IgD-negative memory B cell (primary cell): ENCODE measurements around the gene KICS2. TPM values are rescaled to one million over a fixed set of nuclear protein-coding genes. Genes with fewer than 3 reads are reported as not detected.
A peak's percentile ranks its signal among the peaks of the same experiment; 100 is the strongest.

Experiments
- H3K27ac Mint-ChIP-seq, 3 donors: one replicate each; pipeline ENCODE4 v1.8.0; 2020 to 2022; ENCODE audit warnings: mild to moderate bottlenecking in 3 of 3, mixed read lengths in 3 of 3, moderate library complexity in 1 of 3
- H3K27me3 Mint-ChIP-seq: one replicate; pipeline ENCODE4 v1.8.0; 2021; ENCODE audit warnings: mixed read lengths
- H3K36me3 Mint-ChIP-seq: one replicate; pipeline ENCODE4 v1.8.0; 2020; ENCODE audit warnings: mild to moderate bottlenecking, mixed read lengths
- H3K4me1 Mint-ChIP-seq, 3 donors: one replicate each; pipeline ENCODE4 v1.8.0; 2020 to 2022; ENCODE audit warnings: mixed read lengths in 3 of 3, mild to moderate bottlenecking in 1 of 3
- H3K4me3 Mint-ChIP-seq, 4 donors: one replicate each; pipeline ENCODE4 v1.8.0; 2020 to 2022; ENCODE audit warnings: mild to moderate bottlenecking in 4 of 4, mixed read lengths in 4 of 4, moderate library complexity in 3 of 4
- H3K9me3 Mint-ChIP-seq, 3 donors: one replicate each; pipeline ENCODE4 v1.8.0; 2020 to 2021; ENCODE audit warnings: mixed read lengths in 3 of 3, mild to moderate bottlenecking in 1 of 3
- polyA plus RNA-seq: library from polyadenylated mRNA; unstranded; fragments of 300-500 nt; fragmentation: Illumina TruSeq; gene quantifications from one replicate; pipeline ENCODE4 v1.2.3, GENCODE V29; 2021

KICS2 gene
- polyA plus RNA-seq, 1 donor from 2014 or later, result 10.6 TPM

- Mint-ChIP-seq H3K27me3 (no peaks in the 10 kb centered on the region), H3K27ac (peak overlapping the region in 1 of 3 donors; percentile 76), H3K4me1 (peaks cover 0 to 7% (median 3%) of the 10 kb centered on the region in 3 donors), H3K36me3 (peaks cover 18% of the 10 kb centered on the region), H3K4me3 (no peak overlapping the region), H3K9me3 (no peaks in the 10 kb centered on the region)
Observed at GRCh38 chr12:64194333-64195149, 27.6 kb downstream of the KICS2 start.

- Mint-ChIP-seq H3K9me3 (no peaks in the 10 kb centered on the region), H3K4me3 (no peak overlapping the region), H3K36me3 (peaks cover 21% of the 10 kb centered on the region), H3K27ac (no peak overlapping the region), H3K27me3 (no peaks in the 10 kb centered on the region), H3K4me1 (peaks cover 0 to 7% (median 4%) of the 10 kb centered on the region in 3 donors)
Observed at GRCh38 chr12:64193931-64194330, 28.2 kb downstream of the KICS2 start.

- peak overlapping the region in 1 of 3 donors; percentile 62 for H3K27ac Mint-ChIP-seq
- peaks cover 0 to 7% (median 4%) of the 10 kb centered on the region in 3 donors for H3K4me1 Mint-ChIP-seq
- no peaks in the 10 kb centered on the region for H3K27me3 Mint-ChIP-seq
- peaks cover 21% of the 10 kb centered on the region for H3K36me3 Mint-ChIP-seq
- no peak overlapping the region for H3K4me3 Mint-ChIP-seq
- peaks cover 0 to 2% (median 0%) of the 10 kb centered on the region in 3 donors for H3K9me3 Mint-ChIP-seq
Observed at GRCh38 chr12:64192644-64193444, 29.3 kb downstream of the KICS2 start.

DNA sequence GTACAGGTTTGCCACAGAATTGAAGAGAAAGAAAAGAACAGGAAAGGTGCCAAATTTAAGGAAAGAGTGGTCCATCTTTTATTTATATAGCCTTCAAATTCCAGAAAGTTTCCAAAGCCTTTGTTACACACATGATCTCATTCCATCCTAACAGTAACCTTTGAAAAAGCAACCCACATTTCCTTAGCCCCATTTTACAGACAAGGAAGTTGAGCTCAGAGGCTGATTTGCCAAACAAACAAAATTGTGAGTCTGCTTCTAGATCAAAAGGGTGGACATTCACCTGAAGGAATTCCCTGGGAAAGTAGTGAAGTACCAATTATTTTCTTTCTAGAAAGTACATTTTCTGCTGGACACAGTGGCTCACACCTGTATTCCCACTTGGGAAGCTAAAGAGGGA, 32.0 kb downstream of the KICS2 start:
- Mint-ChIP-seq H3K9me3 (peaks cover 0 to 2% (median 0%) of the 10 kb centered on the region in 3 donors), H3K36me3 (peaks cover 21% of the 10 kb centered on the region), H3K27me3 (no peaks in the 10 kb centered on the region), H3K27ac (no peak overlapping the region), H3K4me3 (peak overlapping the region in 1 of 4 donors; percentile 13), H3K4me1 (peaks cover 0 to 8% (median 4%) of the 10 kb centered on the region in 3 donors)

DNA sequence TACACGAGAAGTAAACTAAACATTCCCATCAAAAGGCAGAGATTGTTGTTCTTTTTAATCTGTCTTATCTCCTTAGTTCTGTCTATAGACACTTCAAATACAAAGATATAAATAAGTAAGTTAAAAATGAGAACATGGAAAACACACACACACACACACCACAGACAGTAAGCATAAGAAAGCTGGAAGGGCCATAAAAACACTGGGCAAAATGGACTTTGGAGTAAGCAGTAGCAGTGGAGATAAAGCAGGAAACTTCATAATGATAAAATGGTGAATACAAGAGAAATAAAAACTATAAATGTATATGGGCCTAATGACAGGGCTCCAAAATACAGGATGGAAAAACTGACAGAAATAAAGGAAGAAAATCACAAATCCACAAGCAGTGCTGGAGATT, 32.6 kb downstream of the KICS2 start:
- Mint-ChIP-seq H3K27ac (peak overlapping the region in 1 of 3 donors; percentile 25), H3K9me3 (peaks cover 0 to 2% (median 0%) of the 10 kb centered on the region in 3 donors), H3K4me1 (peaks cover 0 to 8% (median 4%) of the 10 kb centered on the region in 3 donors), H3K4me3 (peak overlapping the region in 1 of 4 donors; percentile 60), H3K27me3 (no peaks in the 10 kb centered on the region), H3K36me3 (peaks cover 22% of the 10 kb centered on the region)

DNA sequence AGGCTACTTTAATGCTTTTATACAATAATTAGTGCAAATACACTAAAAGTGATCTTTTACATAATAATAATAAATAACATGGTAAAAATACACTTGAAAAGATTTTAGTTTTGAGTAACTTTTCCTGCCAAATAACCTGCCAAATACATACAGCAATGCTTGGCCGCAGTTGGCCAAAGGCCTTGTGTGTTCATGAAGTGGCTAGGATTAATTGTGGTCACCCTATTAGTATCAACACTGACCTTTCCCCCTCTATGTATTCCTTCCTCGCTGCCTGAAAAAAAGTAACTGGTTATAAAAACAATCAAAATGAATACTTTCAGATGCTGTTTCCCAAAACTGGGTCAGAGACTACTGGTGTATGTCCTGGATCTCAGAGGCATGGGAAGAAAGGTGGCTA, 34.3 kb downstream of the KICS2 start:
- Mint-ChIP-seq H3K4me1 (peaks cover 0 to 4% (median 3%) of the 10 kb centered on the region in 3 donors), H3K36me3 (peaks cover 25% of the 10 kb centered on the region), H3K4me3 (no peak overlapping the region), H3K9me3 (peaks cover 0 to 4% (median 0%) of the 10 kb centered on the region in 3 donors), H3K27me3 (no peaks in the 10 kb centered on the region), H3K27ac (no peak overlapping the region)

DNA sequence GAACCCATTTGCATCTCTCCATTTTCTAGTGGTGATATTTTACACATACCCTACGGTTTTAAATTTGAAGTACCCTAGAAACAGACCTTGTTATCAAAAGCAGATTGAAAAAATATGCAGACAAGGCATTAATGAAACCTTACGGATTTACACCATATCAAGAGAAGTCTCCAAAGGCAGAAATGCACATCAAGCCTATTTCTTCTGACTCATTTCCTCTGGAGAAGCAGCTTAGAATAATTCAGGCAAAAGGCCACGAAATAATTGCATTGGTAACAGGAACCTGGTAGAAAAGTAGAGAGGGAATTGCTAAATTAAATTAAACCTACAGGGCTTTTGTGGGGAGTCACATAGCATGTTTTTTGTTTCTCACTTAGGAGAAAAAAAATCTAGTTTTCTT, 34.7 kb downstream of the KICS2 start:
- Mint-ChIP-seq H3K4me3 (no peak overlapping the region), H3K36me3 (peaks cover 22% of the 10 kb centered on the region), H3K4me1 (peaks cover 0 to 4% (median 2%) of the 10 kb centered on the region in 3 donors)

DNA sequence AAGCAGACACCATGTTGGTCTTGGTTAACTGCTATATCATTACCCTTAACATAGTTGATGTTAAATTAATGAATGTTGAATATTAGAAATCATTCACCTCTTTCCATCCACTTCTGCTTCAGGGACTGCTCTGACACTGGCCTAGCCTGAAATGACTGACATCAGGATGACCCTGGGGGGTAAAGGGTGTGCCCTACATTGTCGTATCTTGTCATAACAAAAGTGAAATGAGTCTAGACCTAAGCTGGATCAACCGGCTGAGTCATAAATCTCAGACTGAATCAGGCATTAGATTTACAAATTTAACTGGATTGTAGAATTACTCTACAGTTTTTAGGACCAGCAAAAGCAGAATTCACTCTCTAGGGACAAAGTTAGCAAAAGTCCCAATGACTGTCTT, 35.3 kb downstream of the KICS2 start:
- H3K36me3 Mint-ChIP-seq, result peaks cover 25% of the 10 kb centered on the region
- no peak overlapping the region for H3K27ac Mint-ChIP-seq
- peaks cover 0 to 5% (median 0%) of the 10 kb centered on the region in 3 donors for H3K9me3 Mint-ChIP-seq
- H3K4me1 Mint-ChIP-seq, result peaks cover 0 to 4% (median 2%) of the 10 kb centered on the region in 3 donors
- H3K27me3 Mint-ChIP-seq, result no peaks in the 10 kb centered on the region
- H3K4me3 Mint-ChIP-seq, result peak overlapping the region in 1 of 4 donors; percentile 49

More for the DNA sequence above, 34.7 kb downstream of the KICS2 start:
- no peaks in the 10 kb centered on the region for H3K27me3 Mint-ChIP-seq
- H3K9me3 Mint-ChIP-seq, result peaks cover 0 to 5% (median 0%) of the 10 kb centered on the region in 3 donors
- no peak overlapping the region for H3K27ac Mint-ChIP-seq

DNA sequence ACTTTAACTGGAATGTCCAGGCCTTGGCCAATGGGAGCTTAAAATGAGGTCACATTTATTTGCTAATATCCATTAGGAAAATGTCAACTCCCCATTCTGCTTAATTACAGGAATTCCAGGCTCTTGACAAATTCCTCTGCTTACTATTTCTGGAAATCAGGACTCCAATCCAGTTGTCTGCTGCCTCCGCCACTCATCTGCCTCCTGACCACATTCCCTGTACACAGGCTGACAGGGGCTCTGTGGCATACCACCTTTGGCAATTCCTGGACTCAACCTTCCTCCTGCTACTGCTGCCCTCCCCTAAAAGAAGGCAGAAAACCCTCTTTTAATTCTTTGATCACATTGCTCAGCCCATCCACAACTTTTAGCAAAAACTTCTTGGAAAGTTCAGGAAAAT, 37.9 kb downstream of the KICS2 start:
- Mint-ChIP-seq H3K9me3 (peaks cover 0 to 5% (median 0%) of the 10 kb centered on the region in 3 donors), H3K4me3 (peak overlapping the region in 1 of 4 donors; percentile 66), H3K36me3 (peaks cover 19% of the 10 kb centered on the region), H3K27ac (no peak overlapping the region), H3K27me3 (no peaks in the 10 kb centered on the region), H3K4me1 (peaks cover 0 to 5% (median 2%) of the 10 kb centered on the region in 3 donors)

DNA sequence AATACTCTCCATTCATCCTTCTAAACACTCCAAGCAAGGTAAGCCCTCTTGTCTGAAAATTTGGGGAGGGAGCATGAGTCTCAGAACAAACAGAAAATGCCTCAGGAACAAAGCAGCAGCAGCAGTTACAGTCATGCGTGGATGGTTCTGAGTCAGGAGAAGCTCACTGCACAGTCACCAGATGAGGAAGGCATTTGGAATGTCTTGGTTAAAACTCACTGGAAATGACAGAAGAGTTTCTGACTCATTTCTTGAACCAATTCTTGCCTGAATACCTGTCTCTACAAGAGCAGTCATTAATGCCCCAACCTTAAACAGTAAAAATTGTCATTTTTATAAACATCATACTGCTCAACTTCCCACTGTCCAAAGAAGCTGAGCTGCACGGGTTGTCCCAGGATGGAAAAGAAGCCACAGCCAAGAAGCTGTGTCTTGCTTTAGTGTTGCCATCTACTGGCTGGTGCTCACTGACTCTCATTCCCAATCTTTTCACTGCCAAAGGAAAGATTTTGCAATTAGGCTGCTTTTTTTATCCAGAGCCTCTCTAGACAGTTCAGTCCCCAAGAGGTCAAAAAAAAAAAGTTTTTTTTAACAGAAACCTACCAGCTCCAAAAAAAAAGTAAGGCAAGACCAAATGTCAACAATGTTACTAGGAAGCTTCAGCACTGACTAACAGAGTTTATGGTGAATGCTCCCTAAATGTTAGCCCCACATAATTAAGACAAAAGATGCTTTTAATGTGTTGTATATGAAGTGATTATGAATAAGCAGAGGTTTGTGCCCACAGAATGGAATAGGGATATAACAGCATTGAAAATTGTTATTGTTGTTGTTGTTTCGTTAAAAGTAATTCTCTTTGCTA, 40.4 kb downstream of the KICS2 start:
- H3K4me1 Mint-ChIP-seq, result peaks cover 0 to 5% (median 0%) of the 10 kb centered on the region in 3 donors
- H3K4me3 Mint-ChIP-seq, result no peak overlapping the region
- no peaks in the 10 kb centered on the region for H3K27me3 Mint-ChIP-seq
- peaks cover 0 to 4% (median 0%) of the 10 kb centered on the region in 3 donors for H3K9me3 Mint-ChIP-seq
- H3K36me3 Mint-ChIP-seq, result peaks cover 19% of the 10 kb centered on the region
- H3K27ac Mint-ChIP-seq, result no peak overlapping the region

DNA sequence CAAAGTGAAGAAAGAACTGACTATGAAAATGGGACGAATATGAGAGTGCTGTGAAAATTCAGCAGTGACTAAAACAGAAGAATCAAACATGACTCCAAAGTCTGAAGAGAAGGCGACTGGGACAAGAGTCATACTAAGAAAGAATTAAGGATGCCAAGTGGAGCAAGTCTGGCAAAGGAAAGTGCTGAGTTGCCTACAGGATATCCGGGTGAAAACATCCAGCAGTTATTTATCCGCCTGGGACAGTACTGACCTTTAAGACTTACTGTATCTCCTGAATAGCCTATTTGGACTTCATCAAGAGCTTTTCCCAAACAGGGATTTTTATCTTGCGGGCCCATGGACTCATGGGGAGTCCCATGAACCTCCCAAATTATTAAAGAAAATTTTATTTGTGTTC, 41.1 kb downstream of the KICS2 start:
- H3K36me3 Mint-ChIP-seq, result peaks cover 19% of the 10 kb centered on the region
- no peak overlapping the region for H3K4me3 Mint-ChIP-seq
- no peak overlapping the region for H3K27ac Mint-ChIP-seq
- no peaks in the 10 kb centered on the region for H3K27me3 Mint-ChIP-seq
- peaks cover 0 to 5% (median 0%) of the 10 kb centered on the region in 3 donors for H3K4me1 Mint-ChIP-seq
- peaks cover 0 to 4% (median 0%) of the 10 kb centered on the region in 3 donors for H3K9me3 Mint-ChIP-seq

DNA sequence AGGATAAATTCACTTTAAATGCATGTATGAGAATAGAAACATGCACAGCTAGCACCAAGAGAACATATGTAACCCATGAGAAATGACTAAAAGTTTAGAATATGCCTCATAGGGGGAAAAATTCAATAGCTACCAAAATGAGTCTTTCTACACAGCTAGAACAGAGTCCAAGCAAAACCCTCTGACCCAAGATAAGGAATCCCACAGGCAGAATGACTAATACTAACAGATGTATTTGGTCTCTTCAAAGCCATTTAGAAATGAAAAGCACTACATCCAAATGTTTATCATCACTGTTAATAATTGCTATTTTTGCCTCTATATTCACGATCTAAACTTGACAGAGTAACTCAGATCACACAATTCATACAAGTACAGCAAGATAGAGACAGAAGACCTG, 44.0 kb downstream of the KICS2 start:
- H3K27ac Mint-ChIP-seq, result no peak overlapping the region
- H3K4me3 Mint-ChIP-seq, result no peak overlapping the region
- H3K4me1 Mint-ChIP-seq, result peaks cover 0 to 5% (median 0%) of the 10 kb centered on the region in 3 donors
- H3K36me3 Mint-ChIP-seq, result peaks cover 10% of the 10 kb centered on the region
- no peaks in the 10 kb centered on the region for H3K27me3 Mint-ChIP-seq
- H3K9me3 Mint-ChIP-seq, result peaks cover 0 to 4% (median 0%) of the 10 kb centered on the region in 3 donors

DNA sequence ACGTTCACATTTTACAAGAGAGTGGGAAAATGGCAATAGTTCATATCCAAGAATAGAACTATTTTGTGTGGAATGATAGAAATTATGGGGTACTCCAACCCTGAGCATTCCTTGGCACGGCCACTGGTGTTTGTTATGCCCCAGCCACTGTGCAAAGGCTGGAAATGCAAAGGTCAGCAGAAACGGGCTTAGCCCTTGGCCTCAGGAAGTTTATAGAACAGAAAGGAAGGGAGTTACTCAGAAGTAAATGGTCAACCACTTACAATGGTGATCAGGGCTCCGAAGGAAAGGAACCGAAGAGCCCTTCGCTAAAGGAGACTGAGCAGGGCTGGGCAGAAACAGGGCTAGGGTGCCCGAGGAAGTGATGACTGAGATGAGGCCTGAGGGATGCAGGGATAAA, 45.1 kb downstream of the KICS2 start:
- Mint-ChIP-seq H3K27ac (no peak overlapping the region), H3K4me3 (no peak overlapping the region), H3K9me3 (no peaks in the 10 kb centered on the region)

DNA sequence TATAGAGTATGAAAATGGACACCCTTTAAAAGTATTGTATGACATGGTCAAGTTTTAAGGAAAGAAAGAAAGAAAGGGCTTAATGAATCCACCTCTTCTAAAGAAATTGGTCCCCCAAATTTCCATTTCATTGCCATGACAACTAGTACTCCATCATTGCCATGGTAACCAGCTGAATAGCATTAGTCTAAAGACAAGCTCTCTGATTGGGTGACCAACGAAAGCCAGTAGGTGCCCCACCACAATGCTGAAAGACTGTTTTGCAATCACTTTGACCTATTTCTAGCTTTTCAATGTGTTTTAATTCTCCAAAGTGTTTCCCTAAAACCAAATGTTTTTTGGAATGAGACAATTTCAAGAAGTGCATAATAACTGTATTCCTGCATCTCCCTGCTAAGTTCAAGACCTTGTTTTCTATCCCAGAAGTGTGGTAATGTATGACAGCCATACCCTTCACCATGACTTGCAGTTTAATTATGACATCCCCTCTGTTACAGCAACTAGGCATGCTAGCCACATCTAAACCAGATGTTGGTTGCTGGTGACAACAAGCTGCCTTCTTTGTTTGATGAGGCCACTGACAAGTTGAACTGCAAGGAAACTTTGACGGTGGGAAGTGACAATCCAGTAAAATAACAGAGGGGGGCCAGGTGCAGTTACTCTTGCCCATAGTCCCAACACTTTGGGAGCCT, 46.7 kb downstream of the KICS2 start:
- H3K4me3 Mint-ChIP-seq, result no peak overlapping the region
- no peaks in the 10 kb centered on the region for H3K27me3 Mint-ChIP-seq
- H3K27ac Mint-ChIP-seq, result no peak overlapping the region
- no peaks in the 10 kb centered on the region for H3K9me3 Mint-ChIP-seq
- peaks cover 2% of the 10 kb centered on the region for H3K36me3 Mint-ChIP-seq
- H3K4me1 Mint-ChIP-seq, result peaks cover 0 to under 1% (median 0%) of the 10 kb centered on the region in 3 donors

More for the DNA sequence above, 45.1 kb downstream of the KICS2 start:
- Mint-ChIP-seq H3K36me3 (peaks cover 6% of the 10 kb centered on the region), H3K27me3 (no peaks in the 10 kb centered on the region), H3K4me1 (peaks cover 0 to 2% (median 0%) of the 10 kb centered on the region in 3 donors)
